Kidney epithelial cell (primary cell): ENCODE data around the gene ADPRM. TPM values are rescaled to one million over a fixed set of nuclear protein-coding genes. Genes with fewer than 3 reads are reported as not detected.

Experiments
- DNase-seq: peaks from one replicate; pipeline ENCODE4 v3.0.0-alpha.2; 2010; ENCODE audit warnings: low read depth
- H3K27me3 ChIP-seq: 2 replicates; pipeline ENCODE4 v1.6.0; 2011; ENCODE audit warnings: low read length; ENCODE audit not compliant: control insufficient read depth, insufficient read depth
- H3K36me3 ChIP-seq: 2 replicates; pipeline ENCODE4 v1.5.1; 2011; ENCODE audit warnings: low read length; ENCODE audit not compliant: control insufficient read depth, insufficient read depth
- H3K4me3 ChIP-seq: 2 replicates; pipeline ENCODE4 v1.5.1; 2011; ENCODE audit warnings: low read depth, mild to moderate bottlenecking, control low read depth, low read length
- total RNA-seq: library from RNA; depleted of rRNA; stranded (reverse); fragments of >200 nt; gene quantifications from 2 replicates; pipeline ENCODE4 v1.2.3, GENCODE V29; 2015
- TF ChIP-seq, protein P1 (sequence below): IDR thresholded peaks from 2 replicates; pipeline ENCODE4 v1.5.1; 2011; ENCODE audit warnings: mild to moderate bottlenecking, moderate library complexity, low read length, control low read depth, inconsistent platforms; ENCODE audit not compliant: insufficient read depth, poor library complexity, severe bottlenecking

Gene ADPRM
- total RNA-seq, 1 donor from 2014 or later, result 18.8 TPM

DNA sequence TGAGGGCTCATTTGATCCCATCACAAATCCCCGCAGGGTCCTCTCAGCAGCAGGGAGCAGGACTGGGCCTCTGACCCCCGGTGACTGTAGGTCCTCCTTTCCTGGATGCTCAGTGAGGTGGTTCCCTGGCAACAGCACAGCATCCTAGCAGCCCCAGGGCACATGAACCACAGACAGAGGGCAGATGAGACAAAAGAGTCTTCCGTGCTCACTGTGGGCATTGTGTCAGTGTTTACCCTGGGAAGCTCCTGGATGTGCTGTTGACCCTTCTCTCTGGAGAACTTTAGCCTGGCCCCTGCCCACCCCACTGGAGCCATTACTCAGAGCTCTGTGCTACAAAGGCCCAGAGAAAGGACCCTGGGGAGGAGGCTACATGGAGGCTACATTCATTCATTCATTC is 54.2 kb downstream of the ADPRM start:
- H3K36me3 ChIP-seq, result no peaks in the 10 kb centered on the region
- H3K27me3 ChIP-seq, result no peaks in the 10 kb centered on the region
- DNase-seq, result no peak
- H3K4me3 ChIP-seq, result no peak overlapping the region
- TF ChIP-seq, protein P1, sequence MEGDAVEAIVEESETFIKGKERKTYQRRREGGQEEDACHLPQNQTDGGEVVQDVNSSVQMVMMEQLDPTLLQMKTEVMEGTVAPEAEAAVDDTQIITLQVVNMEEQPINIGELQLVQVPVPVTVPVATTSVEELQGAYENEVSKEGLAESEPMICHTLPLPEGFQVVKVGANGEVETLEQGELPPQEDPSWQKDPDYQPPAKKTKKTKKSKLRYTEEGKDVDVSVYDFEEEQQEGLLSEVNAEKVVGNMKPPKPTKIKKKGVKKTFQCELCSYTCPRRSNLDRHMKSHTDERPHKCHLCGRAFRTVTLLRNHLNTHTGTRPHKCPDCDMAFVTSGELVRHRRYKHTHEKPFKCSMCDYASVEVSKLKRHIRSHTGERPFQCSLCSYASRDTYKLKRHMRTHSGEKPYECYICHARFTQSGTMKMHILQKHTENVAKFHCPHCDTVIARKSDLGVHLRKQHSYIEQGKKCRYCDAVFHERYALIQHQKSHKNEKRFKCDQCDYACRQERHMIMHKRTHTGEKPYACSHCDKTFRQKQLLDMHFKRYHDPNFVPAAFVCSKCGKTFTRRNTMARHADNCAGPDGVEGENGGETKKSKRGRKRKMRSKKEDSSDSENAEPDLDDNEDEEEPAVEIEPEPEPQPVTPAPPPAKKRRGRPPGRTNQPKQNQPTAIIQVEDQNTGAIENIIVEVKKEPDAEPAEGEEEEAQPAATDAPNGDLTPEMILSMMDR, result no peak

DNA sequence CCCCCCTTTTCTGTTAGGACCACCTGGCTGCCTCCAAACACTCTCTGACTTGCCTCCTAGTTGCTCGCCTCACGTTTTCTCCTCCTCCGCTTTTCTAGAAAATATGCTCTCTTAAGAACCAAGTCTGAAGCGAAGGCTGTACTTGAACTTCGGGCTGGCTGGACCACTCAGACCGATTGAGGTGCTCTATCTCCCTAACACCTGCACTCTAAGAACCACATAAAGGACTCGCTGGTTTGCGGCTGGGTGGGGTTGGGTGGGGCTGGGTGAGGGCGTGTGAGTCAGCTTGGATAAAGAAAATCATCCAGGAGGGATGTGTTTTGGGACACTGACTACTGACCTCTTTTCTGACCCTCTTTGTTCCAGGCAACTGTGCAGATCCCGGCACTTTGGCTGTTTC is 55.3 kb downstream of the ADPRM start:
- Histone ChIP-seq H3K4me3 (no peak overlapping the region), H3K27me3 (no peaks in the 10 kb centered on the region), H3K36me3 (no peaks in the 10 kb centered on the region)
- DNase-seq, result no peak
- TF ChIP-seq, protein P1, result no peak

GRCh38 chr17:10754109-10754508 is 56.7 kb downstream of the ADPRM start:
- no peak for DNase-seq
- TF ChIP-seq, protein P1, result peak; percentile 48
- no peak overlapping the region for H3K4me3 ChIP-seq
- H3K27me3 ChIP-seq, result no peaks in the 10 kb centered on the region
- H3K36me3 ChIP-seq, result no peaks in the 10 kb centered on the region

- TF ChIP-seq, protein P1, result no peak
- Histone ChIP-seq H3K4me3 (no peak overlapping the region), H3K27me3 (no peaks in the 10 kb centered on the region), H3K36me3 (no peaks in the 10 kb centered on the region)
- no peak for DNase-seq
These were observed 57.6 kb downstream of the ADPRM start for GRCh38 chr17:10754861-10755591.

- no peaks in the 10 kb centered on the region for H3K27me3 ChIP-seq
- H3K36me3 ChIP-seq, result no peaks in the 10 kb centered on the region
- no peak for DNase-seq
- no peak overlapping the region for H3K4me3 ChIP-seq
- TF ChIP-seq, protein P1, result no peak
These were observed 58.3 kb downstream of the ADPRM start for GRCh38 chr17:10755592-10756127.

GRCh38 chr17:10756185-10756584 is 58.8 kb downstream of the ADPRM start:
- no peaks in the 10 kb centered on the region for H3K36me3 ChIP-seq
- no peak for DNase-seq
- H3K27me3 ChIP-seq, result no peaks in the 10 kb centered on the region
- TF ChIP-seq, protein P1, result no peak
- no peak overlapping the region for H3K4me3 ChIP-seq
